K562 (cell line): Measurements from ENCODE around the gene GRXCR1. TPM values are rescaled to one million over a fixed set of nuclear protein-coding genes. Genes with fewer than 3 reads are reported as not detected.

Source experiments
- ELF4 ChIP-seq: fragments of 450-650 bp; formaldehyde crosslinking; IDR thresholded peaks from 2 replicates; pipeline ENCODE4 v1.4.0; 2022; ENCODE audit warnings: missing genetic modification characterization
- HDGF ChIP-seq: fragments of 450-650 bp; IDR thresholded peaks from 2 replicates; pipeline ENCODE4 v1.6.1; 2016
- JUNB ChIP-seq: fragments of 450-650 bp; formaldehyde crosslinking; conservative IDR thresholded peaks from 2 replicates; pipeline ENCODE4 v1.4.0; 2020; ENCODE audit warnings: mild to moderate bottlenecking
- RBFOX2 ChIP-seq: fragments of 200-400 bp; formaldehyde crosslinking; IDR thresholded peaks from 2 replicates; pipeline ENCODE4 v1.6.1; 2017; ENCODE audit warnings: low read depth, mild to moderate bottlenecking, low read length, moderate library complexity
- RBM39 ChIP-seq: fragments of 200-400 bp; formaldehyde crosslinking; optimal IDR thresholded peaks from 2 replicates; pipeline ENCODE3; 2018; ENCODE audit warnings: low read depth, low read length
- SRSF3 ChIP-seq: fragments of 200-400 bp; formaldehyde crosslinking; IDR thresholded peaks from 2 replicates; pipeline ENCODE4 v1.6.1; 2016; ENCODE audit warnings: mild to moderate bottlenecking, low read length, moderate library complexity; ENCODE audit not compliant: insufficient read depth
- TARDBP ChIP-seq: fragments of 450-650 bp; IDR thresholded peaks from 2 replicates; pipeline ENCODE4 v1.6.1; 2016
- WHSC1 ChIP-seq: IDR thresholded peaks from one replicate; pipeline ENCODE4 v1.6.1; 2012; ENCODE audit warnings: low read length, control low read depth, inconsistent platforms
- polyA plus RNA-seq, 8 experiments: library from polyadenylated mRNA; depleted of rRNA in 4 of 8; stranded (reverse) in 5 of 8; unstranded in 3 of 8; fragments of >200 nt; fragmentation: Nextera tagmentation in 2 of 8; fragmentation: Illumina TruSeq in 1 of 8; extraction: Ambion mirVana in 2 of 8; extraction: Trizol in 1 of 8; gene quantifications; 2 replicates each; pipeline versions ENCODE4 v1.2.1 to v1.2.3, GENCODE V29; 2011 to 2014; ENCODE audit warnings: inconsistent platforms in 1 of 8, missing spikeins in 1 of 8
- total RNA-seq, 7 experiments: library from RNA; depleted of rRNA in 6 of 7; stranded (reverse); fragments of >200 nt in 6 of 7; fragmentation: Illumina TruSeq in 2 of 7; extraction: Trizol in 2 of 7; gene quantifications; 2 replicates each; pipeline versions ENCODE4 v1.2.1 to v1.2.3, GENCODE V29; 2011 to 2021; ENCODE audit warnings: low replicate concordance in 1 of 7
- TF ChIP-seq, protein P1 (sequence below): fragments of 450-650 bp; IDR thresholded peaks from 2 replicates; pipeline ENCODE4 v1.6.1; 2016; ENCODE audit warnings: low read depth
- TF ChIP-seq, protein P2 (sequence below): fragments of 450-650 bp; IDR thresholded peaks from 2 replicates; pipeline ENCODE4 v1.6.1; 2017; ENCODE audit warnings: antibody characterized with exemption, mild to moderate bottlenecking

Gene GRXCR1
- total and polyA plus RNA-seq, 9 of the 15 experiments (the other 6 are each of a cell fraction or from before 2014, with no cell fraction given) = not detected

DNA sequence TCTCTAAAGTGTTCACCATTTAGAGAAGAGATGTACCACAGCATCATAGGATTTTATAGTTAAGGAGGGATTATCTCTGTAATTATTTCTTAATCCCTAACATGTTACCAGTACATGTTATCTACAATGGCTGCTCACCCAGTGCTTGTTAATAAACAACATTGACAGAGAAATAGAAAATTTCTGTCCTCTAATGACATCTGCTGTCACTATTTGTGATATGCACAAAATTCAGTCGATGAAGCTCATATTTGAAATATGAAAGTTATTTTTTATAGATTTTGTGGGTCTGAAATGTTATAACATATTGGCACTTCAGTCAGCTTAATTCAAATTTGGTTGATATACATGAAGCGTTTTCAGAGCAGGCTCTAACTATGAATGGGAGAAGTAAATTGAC, 48.8 kb upstream of the GRXCR1 start (continued):
- TF ChIP-seq, protein P1, sequence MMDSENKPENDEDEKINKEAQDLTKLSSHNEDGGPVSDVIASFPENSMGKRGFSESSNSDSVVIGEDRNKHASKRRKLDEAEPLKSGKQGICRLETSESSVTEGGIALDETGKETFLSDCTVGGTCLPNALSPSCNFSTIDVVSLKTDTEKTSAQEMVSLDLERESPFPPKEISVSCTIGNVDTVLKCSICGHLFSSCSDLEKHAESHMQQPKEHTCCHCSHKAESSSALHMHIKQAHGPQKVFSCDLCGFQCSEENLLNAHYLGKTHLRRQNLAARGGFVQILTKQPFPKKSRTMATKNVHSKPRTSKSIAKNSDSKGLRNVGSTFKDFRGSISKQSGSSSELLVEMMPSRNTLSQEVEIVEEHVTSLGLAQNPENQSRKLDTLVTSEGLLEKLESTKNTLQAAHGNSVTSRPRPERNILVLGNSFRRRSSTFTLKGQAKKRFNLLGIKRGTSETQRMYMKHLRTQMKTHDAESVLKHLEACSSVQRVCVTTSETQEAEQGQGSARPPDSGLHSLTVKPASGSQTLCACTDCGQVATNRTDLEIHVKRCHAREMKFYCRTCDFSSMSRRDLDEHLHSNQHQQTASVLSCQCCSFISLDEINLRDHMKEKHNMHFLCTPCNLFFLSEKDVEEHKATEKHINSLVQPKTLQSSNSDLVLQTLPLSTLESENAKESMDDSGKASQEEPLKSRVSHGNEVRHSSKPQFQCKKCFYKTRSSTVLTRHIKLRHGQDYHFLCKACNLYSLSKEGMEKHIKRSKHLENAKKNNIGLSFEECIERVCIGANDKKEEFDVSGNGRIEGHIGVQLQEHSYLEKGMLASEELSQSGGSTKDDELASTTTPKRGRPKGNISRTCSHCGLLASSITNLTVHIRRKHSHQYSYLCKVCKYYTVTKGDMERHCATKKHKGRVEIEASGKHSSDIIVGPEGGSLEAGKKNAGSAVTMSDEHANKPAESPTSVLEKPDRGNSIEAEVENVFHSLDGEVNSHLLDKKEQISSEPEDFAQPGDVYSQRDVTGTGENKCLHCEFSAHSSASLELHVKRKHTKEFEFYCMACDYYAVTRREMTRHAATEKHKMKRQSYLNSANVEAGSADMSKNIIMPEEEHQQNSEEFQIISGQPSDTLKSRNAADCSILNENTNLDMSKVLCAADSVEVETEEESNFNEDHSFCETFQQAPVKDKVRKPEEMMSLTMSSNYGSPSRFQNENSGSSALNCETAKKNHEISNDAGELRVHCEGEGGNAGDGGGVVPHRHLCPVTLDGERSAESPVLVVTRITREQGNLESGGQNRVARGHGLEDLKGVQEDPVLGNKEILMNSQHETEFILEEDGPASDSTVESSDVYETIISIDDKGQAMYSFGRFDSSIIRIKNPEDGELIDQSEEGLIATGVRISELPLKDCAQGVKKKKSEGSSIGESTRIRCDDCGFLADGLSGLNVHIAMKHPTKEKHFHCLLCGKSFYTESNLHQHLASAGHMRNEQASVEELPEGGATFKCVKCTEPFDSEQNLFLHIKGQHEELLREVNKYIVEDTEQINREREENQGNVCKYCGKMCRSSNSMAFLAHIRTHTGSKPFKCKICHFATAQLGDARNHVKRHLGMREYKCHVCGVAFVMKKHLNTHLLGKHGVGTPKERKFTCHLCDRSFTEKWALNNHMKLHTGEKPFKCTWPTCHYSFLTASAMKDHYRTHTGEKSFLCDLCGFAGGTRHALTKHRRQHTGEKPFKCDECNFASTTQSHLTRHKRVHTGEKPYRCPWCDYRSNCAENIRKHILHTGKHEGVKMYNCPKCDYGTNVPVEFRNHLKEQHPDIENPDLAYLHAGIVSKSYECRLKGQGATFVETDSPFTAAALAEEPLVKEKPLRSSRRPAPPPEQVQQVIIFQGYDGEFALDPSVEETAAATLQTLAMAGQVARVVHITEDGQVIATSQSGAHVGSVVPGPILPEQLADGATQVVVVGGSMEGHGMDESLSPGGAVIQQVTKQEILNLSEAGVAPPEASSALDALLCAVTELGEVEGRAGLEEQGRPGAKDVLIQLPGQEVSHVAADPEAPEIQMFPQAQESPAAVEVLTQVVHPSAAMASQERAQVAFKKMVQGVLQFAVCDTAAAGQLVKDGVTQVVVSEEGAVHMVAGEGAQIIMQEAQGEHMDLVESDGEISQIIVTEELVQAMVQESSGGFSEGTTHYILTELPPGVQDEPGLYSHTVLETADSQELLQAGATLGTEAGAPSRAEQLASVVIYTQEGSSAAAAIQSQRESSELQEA = no peak
- TF ChIP-seq, protein P2, sequence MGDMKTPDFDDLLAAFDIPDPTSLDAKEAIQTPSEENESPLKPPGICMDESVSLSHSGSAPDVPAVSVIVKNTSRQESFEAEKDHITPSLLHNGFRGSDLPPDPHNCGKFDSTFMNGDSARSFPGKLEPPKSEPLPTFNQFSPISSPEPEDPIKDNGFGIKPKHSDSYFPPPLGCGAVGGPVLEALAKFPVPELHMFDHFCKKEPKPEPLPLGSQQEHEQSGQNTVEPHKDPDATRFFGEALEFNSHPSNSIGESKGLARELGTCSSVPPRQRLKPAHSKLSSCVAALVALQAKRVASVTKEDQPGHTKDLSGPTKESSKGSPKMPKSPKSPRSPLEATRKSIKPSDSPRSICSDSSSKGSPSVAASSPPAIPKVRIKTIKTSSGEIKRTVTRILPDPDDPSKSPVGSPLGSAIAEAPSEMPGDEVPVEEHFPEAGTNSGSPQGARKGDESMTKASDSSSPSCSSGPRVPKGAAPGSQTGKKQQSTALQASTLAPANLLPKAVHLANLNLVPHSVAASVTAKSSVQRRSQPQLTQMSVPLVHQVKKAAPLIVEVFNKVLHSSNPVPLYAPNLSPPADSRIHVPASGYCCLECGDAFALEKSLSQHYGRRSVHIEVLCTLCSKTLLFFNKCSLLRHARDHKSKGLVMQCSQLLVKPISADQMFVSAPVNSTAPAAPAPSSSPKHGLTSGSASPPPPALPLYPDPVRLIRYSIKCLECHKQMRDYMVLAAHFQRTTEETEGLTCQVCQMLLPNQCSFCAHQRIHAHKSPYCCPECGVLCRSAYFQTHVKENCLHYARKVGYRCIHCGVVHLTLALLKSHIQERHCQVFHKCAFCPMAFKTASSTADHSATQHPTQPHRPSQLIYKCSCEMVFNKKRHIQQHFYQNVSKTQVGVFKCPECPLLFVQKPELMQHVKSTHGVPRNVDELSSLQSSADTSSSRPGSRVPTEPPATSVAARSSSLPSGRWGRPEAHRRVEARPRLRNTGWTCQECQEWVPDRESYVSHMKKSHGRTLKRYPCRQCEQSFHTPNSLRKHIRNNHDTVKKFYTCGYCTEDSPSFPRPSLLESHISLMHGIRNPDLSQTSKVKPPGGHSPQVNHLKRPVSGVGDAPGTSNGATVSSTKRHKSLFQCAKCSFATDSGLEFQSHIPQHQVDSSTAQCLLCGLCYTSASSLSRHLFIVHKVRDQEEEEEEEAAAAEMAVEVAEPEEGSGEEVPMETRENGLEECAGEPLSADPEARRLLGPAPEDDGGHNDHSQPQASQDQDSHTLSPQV = no peak
- TF ChIP-seq ELF4 (CRISPR knock-in tag) (no peak), TARDBP (no peak), JUNB (no peak), SRSF3 (no peak), HDGF (no peak), RBFOX2 (no peak), WHSC1 (no peak), RBM39 (no peak)
